H1 (cell line): Measurements from ENCODE around the gene RPAP3. TPM values are rescaled to one million over a fixed set of nuclear protein-coding genes. Genes with fewer than 3 reads are reported as not detected.

Experiments used
- CREB1 ChIP-seq: IDR thresholded peaks from 2 replicates; pipeline ENCODE4 v1.6.1; 2012; ENCODE audit warnings: inconsistent platforms
- RAD21 ChIP-seq, 2 experiments: IDR thresholded peaks in 1 of 2; conservative IDR thresholded peaks in 1 of 2; 2 replicates each; pipeline ENCODE4 v1.6.1; 2011; ENCODE audit warnings: low read depth in 2 of 2, low read length in 2 of 2, improper control_type of control experiment in 1 of 2, inconsistent platforms in 1 of 2, mild to moderate bottlenecking in 1 of 2, moderate library complexity in 1 of 2
- SP4 ChIP-seq: IDR thresholded peaks from 2 replicates; pipeline ENCODE4 v1.6.1; 2012; ENCODE audit warnings: low read length, inconsistent platforms
- polyA plus RNA-seq, 7 experiments: library from polyadenylated mRNA; depleted of rRNA in 3 of 7; stranded (reverse) in 5 of 7; unstranded in 2 of 7; fragments of >200 nt in 5 of 7; fragments of 200-250 nt in 2 of 7; gene quantifications; 1 replicate in 5 of 7; 2 replicates in 1 of 7; 4 replicates in 1 of 7; pipeline versions ENCODE4 v1.2.1 to v1.2.3, GENCODE V29; 2011 to 2013; ENCODE audit warnings: missing spikeins in 2 of 7, mixed read lengths in 2 of 7
- total RNA-seq: library from RNA; stranded (reverse); fragmentation: NEBNext Ultra II Directional; extraction: Animal tissue kit (Norgen Biotek cat#: 25700); gene quantifications from 2 replicates; pipeline ENCODE4 v1.2.1, GENCODE V29; 2021
- TF ChIP-seq, protein P1 (sequence below), 3 experiments: IDR thresholded peaks; 1 replicate in 2 of 3; 2 replicates in 1 of 3; pipeline versions ENCODE4 v1.5.1 to v1.6.1; 2011; ENCODE audit warnings: low read length in 3 of 3, mild to moderate bottlenecking in 3 of 3, inconsistent platforms in 2 of 3, low read depth in 1 of 3, moderate library complexity in 1 of 3; ENCODE audit not compliant: insufficient read depth in 1 of 3; ENCODE audit errors: control extremely low read depth in 1 of 3

RPAP3 gene
- total and polyA plus RNA-seq, 2 of the 8 experiments (the other 6 are each of a cell fraction or from before 2014, with no cell fraction given) = 6.4 to 60.5 TPM

GRCh38 chr12:47687636-47688035 lies 18.2 kb downstream of the RPAP3 start (continued):
- TF ChIP-seq, protein P1, sequence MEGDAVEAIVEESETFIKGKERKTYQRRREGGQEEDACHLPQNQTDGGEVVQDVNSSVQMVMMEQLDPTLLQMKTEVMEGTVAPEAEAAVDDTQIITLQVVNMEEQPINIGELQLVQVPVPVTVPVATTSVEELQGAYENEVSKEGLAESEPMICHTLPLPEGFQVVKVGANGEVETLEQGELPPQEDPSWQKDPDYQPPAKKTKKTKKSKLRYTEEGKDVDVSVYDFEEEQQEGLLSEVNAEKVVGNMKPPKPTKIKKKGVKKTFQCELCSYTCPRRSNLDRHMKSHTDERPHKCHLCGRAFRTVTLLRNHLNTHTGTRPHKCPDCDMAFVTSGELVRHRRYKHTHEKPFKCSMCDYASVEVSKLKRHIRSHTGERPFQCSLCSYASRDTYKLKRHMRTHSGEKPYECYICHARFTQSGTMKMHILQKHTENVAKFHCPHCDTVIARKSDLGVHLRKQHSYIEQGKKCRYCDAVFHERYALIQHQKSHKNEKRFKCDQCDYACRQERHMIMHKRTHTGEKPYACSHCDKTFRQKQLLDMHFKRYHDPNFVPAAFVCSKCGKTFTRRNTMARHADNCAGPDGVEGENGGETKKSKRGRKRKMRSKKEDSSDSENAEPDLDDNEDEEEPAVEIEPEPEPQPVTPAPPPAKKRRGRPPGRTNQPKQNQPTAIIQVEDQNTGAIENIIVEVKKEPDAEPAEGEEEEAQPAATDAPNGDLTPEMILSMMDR (IDR thresholded peaks at IDR 0.05; ENCODE audit: control extremely low read depth in 1 of 3, insufficient read depth in 1 of 3, low read depth in 1 of 3, low read length in 3 of 3) = no peak
- TF ChIP-seq SP4 (no peak), RAD21 (IDR thresholded peaks at IDR 0.05 in 1 of 2, conservative IDR thresholded peaks at IDR 0.05 in 1 of 2; ENCODE audit: low read depth in 2 of 2, low read length in 2 of 2) (no peak), CREB1 (no peak)
